ACHN (cell line): ENCODE results near the gene SLC8A1.

Experiments used
- DNase-seq: peaks from one replicate; pipeline ENCODE4 v3.0.0-alpha.2; 2015
- in situ Hi-C: cut with HindIII; loops from 2 replicates; pipeline ENCODE4 v1.10.0; 2017; ENCODE audit warnings: low sequenced_read_pairs, low pct_ligation_motif_present, low pct_unique_long_range_greater_than_20kb

Gene SLC8A1

DNA sequence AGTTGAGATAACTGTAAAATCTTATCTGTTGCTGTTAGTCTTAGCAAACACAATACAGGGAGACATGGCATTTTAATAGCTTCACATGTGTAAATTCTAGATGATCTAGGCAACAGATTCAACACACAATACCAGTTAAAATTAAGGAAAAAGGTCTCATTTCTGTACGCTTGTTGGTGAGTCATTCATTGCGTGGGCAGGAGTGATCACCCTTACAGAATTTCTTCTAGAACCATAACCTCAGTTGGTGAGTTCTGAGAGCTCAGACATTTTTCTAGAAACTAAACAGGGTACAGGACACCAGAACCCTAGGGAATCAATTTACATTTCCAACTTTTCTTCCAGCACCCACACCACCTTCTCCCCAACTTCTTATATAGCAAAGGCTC lies 81.9 kb downstream of the SLC8A1 start:
- in situ Hi-C loops = no loop called here

DNA sequence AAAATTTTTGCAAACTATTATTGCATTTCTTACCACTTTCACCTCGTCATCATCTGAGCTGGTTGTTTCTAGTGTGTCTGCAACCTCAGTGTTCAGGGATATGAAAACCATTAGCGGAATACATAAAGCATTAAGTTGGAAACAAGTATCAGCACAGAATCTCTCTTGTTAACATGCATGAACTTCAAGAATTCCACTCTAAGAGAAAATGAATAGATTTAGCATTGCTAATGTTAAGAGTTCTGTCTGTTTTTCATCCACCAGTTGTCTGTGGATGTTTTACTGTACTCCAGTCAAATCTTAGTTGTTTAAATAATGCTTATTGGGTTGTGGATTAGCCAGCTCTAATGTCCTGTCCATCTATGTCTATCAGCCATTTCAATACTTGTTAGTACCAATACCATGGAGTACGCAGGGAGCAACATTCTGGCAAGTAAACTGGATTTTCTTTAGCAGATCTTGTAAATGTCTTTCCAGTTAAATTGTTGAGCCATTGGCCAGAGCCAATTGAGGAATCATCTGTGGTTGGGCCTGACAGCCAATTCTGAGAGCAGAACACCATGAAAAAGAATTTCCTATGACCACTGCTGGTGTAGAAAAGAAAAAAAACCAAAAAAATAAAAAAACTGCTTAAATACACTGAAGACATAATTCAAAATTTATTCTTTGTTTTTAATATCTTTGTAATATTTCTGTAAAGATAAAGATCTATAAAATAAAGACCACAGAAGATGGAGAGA lies 82.5 kb downstream of the SLC8A1 start:
- DNase-seq = no peak
- in situ Hi-C loops = no loop called here

More for the DNA sequence above, 81.9 kb downstream of the SLC8A1 start:
- no peak for DNase-seq

DNA sequence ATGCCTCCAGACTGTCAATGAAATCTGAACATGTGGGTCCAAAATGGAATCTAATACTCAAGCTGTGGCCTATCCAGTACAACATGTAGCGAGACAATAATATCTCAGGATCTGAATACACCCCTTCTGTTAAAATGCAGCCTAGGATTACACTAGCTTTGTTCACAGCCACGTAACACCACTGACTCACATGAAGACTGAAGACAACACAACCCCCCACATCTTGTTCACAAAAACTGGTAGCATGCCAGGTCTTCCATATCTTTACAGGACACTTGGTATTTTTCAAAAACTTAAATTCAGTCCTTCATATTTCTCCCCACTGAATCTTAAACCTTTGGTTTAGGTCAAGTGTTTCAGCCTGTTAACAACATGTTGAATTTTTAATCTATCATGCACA lies 84.2 kb downstream of the SLC8A1 start:
- in situ Hi-C loops = no loop called here
- no peak for DNase-seq

DNA sequence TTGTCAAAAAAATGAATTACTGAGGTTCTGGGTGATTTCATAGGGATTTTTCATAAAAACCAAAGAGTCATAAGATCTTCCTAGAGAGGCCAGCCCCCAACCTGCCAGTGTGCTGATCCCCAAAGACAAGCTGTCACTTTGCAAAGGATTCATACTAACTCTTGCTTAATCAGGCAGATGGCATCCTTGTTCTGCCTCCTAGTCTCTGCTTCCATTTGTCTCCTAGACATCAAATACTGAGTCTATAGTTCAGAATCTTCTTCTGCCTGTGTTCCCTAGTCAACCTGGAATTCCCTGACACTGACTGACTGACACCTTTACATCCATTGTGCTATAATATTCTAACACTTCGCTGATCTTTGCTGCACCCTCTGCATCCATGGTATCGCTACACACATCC lies 84.9 kb downstream of the SLC8A1 start:
- in situ Hi-C loops = no loop called here
- DNase-seq = no peak

DNA sequence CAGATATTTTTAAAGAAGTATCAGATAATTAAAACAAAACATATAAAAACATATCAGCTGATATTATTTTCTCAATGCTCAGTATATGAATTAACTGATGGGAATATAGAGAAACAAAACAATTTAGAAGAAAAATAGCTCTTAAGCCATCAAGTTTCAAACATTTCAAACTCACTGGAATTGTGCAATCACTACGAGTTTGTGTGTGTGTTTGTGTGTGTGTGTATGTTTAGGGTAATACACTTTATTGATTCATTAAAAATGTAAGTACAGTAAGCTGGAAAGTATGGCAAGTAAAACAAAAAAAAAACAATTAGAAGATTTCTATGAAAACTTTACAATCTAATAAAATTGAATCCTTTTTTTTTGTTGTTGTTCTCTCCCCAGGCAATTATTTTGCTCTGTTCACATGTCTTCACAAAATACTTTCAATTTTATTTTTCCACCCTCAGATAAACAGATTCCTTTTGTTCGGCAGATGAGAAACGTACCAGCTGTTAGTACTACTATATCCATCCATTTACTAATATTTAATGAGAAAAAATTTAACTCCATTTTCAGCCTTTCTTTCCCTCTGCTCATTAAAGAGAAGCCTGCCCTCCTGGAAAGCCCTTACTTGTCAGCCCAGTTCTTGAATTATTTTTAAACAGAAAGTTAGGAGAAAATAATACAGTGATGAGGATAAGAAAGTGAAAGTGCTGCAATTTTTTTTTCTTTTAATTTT lies 87.6 kb downstream of the SLC8A1 start:
- DNase-seq = peak; percentile 40
- in situ Hi-C loops = no loop called here

DNA sequence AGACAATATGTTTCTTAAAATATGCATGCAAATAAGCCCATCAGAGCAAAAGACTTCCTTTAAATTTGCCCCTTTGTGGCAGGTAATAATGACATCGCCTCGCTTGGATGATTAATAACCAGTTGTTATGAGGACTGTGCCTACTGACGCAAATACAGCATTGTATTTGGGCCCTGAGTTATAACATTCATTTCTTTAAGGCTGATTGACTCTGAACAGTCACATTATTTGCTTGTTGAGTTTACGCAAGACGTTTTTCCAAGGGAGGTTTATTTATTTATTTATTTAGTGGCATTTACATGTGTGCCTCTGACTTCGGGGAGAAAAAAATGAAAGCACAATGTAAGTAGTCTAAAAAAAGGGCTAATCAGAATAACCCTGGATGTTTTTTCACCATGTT lies 88.3 kb downstream of the SLC8A1 start:
- DNase-seq = peak; percentile 51
- in situ Hi-C loops = no loop called here

DNA sequence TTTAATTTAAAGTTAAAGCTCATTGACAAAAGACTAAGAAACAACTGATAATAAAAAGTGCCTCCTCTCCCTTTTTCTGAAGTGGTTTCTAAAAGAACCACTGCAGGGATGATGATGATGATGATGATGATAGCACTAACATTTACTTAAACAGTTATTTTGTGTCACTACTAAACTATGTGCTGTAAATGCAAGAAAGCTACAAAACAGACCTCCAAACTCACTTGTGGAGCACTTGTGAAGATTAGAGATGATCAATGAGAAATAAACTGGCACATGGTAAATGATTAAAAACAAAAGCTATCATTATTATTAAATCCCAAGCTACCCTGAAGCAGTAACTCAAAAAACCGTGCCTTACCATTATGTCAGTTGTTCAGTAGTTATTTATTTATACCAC lies 88.7 kb downstream of the SLC8A1 start:
- no peak for DNase-seq
- in situ Hi-C loops = no loop called here

DNA sequence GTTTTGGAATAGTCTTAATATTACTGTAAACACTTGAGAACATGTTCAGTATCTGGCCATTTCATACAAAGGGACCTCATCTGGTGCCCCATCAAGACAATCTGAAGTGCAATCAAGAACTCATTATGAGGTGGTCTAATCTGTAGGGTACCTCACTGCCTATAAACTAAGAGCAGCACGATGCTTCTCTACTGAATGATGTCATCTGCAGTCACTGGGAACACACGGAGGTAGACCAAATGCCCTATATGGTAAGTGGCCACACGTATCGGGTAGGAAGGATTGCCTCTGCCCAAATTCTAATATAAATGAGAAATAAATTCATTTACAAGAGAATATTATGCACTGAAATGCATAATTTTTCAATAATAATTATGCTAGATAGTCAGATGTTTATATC lies 90.4 kb downstream of the SLC8A1 start:
- DNase-seq = no peak
- in situ Hi-C loops = no loop called here

DNA sequence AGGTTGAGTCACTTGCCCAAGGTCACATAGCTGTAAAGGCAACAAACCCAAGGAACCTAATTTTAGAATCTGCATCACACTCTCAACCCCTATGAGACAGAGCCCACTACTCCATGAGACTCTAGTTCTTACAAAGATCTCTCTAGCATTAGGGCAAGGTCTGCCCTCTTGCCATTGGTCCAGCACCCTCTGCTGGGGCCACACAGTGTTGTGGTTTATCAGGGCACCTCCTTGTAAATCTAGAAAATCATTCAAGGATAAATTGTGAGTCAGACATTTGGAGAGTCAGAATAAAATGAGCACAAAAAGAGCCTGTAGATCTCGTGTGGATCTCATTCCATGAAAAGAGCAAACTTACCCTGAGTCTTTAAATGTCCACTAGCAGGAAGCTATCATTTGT lies 91.2 kb downstream of the SLC8A1 start:
- in situ Hi-C loops = no loop called here

DNA sequence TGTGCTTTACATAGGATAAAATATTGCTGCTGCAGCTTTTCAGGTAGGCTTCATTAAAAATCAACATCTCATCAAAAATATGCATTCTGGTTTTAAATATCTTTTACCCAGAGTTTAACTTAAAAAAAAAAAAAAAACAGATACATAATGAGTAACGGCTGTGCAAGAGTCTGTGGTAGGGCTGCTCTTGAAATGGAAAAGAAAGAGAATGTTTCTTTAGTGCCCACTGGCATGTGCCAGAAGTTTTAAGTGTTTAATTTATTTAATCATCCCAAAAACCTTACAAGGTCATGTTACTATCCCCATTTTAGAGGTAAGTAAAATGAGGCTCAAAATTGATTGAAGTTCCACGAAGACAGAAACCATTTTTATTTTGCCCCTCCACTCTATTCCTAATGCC lies 92.1 kb downstream of the SLC8A1 start:
- no peak for DNase-seq
- in situ Hi-C loops = no loop called here

More for the DNA sequence above, 91.2 kb downstream of the SLC8A1 start:
- peak; percentile 90 for DNase-seq

DNA sequence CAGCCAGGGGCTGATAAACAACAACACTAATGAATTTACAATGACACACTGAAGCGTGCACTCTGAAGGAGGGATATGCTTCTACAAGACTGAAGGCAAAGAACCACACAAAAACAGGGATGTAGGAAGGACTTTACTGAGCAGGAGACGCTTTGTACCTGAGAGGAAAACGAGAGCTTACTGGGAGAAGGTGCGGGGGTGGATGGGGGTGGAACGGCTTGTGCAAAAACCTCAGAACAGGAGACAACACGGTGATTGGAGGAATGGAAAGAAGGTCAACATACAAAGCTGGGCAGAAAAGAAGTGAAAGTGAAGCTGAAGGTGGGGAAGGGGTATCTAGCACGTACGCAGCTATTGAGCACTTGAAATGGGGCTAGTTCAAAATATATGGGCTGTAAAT lies 93.1 kb downstream of the SLC8A1 start:
- in situ Hi-C loops = no loop called here
- no peak for DNase-seq

DNA sequence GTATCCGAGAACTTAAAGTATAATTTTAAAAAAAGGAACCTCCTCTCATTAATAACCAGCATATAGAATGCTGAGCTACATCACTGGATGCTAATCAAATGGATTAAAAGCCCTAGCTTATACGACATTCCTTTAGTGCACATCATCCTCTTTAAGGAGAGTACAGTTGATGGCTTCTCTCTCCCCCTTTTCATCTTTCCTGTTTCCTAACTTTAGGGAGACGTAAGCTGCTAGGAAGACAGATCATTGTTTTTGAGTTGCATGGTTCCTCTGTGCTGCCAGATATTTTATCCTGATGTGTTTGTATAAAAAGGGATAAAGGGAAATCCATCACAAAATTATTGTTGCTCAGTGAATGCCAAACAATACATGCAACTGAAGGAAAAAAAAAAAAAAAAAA lies 94.2 kb downstream of the SLC8A1 start:
- no peak for DNase-seq
- in situ Hi-C loops = no loop called here

DNA sequence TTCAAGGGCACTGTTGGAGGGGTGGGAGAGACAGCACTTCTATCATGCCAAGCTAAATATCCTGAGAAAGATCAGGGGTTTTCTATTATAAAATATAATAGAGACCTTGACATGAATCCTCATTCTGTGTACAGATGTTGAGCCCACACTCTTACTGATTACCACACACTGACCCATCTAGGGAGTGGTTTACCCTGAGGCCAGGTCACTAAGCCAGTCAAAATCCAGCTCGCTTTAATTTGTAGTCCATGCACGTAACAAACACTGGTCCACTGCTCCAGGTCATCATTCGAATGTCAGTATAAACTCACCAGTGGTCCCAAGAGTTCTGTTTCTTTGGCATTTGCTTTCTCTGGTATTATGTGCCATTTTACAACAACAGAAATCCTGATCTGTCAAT lies 96.4 kb downstream of the SLC8A1 start:
- in situ Hi-C loops = no loop called here
- no peak for DNase-seq

DNA sequence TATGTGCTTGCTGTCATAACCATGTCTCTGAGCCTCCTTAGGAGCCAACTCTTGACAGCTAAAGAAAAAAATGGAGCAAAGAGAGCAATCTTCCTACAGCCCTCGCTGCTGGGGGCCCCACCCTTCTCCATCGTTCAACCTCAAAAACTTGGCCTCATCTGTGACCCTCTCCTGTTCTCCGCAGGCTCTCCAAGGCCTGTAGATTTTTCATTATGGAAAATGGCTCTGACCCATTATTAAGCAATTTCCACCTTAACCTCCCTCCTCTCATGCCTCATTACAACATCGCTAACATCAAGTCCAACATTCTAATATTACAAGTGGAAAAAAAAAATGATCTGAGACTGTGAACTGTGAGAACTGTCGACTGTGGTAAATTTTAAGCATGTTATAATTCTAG lies 98.7 kb downstream of the SLC8A1 start:
- DNase-seq = no peak

DNA sequence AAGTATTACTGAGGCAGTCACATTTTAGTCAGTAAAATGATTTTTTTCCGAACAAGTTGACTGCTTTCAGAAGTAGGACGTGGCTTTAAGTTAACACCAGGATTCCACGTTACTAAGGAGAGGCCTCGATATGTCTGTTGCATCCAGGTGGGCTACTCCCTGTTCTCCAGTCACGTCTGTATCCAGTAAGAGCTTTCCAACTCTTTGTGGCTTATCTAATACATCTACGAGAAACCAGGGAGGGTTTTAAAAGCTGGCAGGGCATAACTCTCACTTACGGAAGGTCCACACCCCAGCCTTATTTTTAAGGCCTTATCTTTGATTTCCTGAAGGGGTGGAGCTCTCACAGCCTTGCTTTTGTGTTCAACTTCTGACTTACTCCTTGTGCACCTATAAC lies 99.2 kb downstream of the SLC8A1 start:
- in situ Hi-C loops = no loop called here
- DNase-seq = no peak

More for the DNA sequence above, 98.7 kb downstream of the SLC8A1 start:
- in situ Hi-C loops = no loop called here

DNA sequence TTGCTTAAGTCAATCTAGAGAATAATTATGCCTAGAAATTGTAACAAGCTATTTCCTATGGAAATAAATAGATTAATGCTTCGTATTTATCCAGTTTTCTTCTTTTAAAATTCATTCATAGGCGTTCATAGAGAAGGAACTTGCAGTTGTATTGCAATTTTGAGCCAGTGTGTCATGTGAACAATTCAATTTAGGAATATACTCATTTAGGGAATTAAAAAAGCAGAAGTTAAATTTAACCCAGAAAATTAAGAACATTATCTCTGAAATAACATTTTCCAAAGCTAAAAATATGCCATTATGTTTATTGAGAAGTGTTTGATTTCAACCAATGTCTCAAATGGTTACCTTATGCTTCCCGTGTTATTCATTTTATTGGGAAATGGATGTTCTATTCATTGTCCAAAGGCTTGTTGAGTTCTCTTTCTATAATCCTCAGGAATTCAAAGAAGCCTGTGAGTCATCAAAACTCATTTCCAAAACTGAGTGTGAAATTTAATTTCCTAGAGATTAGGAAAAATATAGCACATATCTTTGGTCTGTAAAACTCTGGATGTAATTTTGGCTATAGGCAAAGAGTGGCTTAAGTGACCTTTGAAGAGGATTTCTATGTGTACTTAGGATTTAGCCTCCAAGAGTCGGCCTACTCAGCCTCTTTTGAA lies 99.7 kb downstream of the SLC8A1 start:
- in situ Hi-C loops = no loop called here

DNA sequence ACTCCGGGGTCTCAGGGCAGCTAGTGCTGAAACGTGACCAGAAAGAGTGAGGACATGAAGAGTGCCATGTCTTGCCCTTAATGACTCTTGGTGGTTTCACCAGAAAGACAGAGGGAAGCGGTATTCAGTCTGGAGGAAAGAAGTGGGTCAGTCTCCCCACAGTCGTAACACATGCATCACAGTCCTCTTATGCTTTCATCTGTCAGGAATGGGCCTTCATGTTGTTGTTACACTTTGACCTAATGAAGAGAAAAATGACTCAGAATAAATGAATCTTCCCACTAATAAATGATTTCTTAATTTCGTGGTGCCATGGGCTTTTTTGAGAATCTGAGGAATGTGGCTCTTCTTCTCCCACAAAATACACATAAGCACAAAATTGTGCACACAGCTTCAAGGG lies 103.2 kb downstream of the SLC8A1 start:
- peak; percentile 73 for DNase-seq
- in situ Hi-C loops = no loop called here

More for the DNA sequence above, 99.7 kb downstream of the SLC8A1 start:
- DNase-seq = no peak

DNA sequence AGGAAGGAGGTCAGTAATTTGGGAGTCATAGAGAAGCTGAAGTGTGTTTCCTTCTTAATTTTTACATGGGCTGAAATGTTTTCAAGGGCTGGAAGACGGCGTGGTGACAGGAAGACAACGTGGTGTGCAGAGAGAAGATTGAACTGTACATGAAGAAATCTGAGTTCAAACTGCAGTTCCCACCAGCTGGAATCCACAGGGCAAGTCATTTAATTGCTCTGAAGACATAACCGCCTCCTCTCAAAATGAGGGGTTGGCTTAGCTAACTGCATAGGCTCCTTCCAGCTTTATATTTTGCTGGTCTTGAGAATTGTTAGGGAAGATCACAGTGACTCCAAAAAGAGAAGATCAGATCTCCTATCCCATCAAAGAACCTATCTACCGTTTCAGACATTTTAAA lies 103.9 kb downstream of the SLC8A1 start:
- in situ Hi-C loops = no loop called here
- no peak for DNase-seq

DNA sequence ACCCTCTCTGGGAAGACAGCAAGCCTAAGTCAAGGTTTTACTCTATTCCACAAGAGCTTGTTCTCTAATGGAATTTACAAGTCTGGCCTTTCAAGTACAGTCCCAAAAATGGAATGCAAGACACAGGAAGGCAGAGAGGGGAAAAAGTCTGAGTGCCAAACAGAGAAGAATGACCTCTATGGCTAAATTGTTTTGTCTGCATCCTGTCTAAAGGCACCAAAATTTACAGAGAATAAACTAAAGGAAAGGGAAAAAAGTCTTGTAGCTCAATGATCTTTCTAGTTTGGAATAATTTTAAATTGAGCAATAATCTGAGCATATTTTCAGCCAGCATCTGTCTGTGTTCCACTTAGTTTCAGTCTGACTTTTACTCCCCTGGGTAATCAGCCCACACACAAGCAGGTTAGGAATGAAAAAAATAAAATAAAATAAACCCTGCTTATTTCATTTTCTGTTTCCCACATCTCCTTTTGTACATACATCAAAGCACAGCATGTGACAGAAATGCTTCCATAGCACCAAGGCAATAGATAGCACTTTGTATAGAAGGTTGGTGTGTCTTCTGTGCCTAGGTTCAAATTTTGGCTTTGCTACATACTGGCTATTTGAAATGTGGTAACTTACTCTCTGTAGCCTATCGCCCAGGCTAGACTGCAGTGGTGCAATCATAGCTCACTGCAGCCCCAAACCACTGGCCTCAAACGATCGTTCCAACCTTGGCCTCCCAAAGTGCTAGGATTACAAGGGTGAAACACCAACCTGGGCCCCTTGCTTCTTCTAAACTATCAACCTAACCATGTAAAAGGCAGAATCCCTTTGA lies 105.1 kb downstream of the SLC8A1 start:
- in situ Hi-C loops = no loop called here
- DNase-seq = no peak
